Stimulated activated CD8-positive, alpha-beta memory T cell treated with anti-CD3 and anti-CD28 coated beads, Interleukin-4, amount 100 ng/mL, for 1 hour (primary cell): Measurements from ENCODE around the gene SPATA32.

Experiments
- DNase-seq, 2 donors: peaks; one replicate each; pipeline ENCODE4 v3.0.0-alpha.2; 2020; ENCODE audit warnings: low read depth in 2 of 2, low spot score in 1 of 2

SPATA32 gene

DNA sequence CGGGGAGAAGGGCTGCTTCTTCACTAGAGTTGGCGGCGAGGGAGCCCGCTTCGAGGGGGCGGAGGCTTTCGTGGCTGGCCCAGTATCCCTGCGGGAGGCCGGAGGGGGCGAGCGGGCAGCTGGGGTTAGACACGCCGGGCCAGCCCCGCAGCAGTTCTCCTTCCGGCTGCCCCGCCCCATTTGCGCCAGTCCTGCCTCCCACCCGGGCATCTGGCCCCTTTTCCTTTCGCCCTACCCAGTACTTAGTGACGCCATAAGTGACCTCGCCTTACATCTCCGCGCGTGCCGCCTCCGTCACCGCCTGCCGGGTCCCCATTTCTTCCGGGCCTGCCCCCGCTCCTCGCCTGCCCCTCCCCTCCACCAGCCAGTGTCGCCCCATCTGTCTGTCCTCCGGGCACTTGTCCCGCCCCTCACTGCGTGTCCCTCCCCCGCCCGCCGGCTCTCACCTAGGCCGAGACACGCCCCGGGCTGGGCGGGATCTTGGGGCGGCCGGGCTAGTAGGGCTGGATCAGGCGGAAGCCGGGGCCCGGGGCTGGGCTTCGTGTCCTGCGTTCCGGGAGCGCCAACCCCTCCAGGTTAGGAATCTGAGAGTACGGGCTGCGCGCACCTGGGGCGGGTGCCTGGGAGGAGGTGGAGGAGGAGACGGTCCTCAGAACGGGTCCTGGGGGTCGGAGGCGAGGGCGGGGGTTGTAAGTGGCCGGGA is 14.3 kb downstream of the SPATA32 start:
- peak; percentile 88 to 91 for DNase-seq

DNA sequence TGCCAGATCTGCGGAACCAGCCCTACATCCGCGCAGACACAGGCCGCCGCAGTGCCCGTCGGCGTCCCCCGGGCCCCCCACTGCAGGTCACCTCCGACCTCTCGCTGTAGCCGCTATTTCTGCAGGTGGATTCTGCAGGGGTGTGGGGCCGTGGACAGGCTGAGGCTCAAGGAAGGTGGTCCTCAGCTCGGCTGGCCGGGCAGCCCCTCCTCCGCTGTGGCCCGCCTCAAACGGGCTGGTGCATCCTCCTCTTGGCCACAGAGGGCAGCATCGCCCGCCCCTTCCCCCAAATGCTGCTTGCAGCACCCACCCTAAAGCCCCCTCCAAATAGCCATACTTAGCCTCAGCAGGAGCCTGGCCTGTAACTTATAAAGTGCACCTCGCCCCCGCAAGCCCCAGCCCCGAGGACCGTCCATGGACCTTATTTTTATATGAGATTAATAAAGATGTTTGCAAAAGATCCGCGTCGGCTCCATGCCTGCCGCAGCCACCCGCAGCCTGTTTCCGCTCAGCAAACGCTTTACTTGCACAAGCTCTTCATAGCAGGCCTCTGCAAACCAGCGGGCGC is 14.9 kb downstream of the SPATA32 start:
- no peak for DNase-seq

DNA sequence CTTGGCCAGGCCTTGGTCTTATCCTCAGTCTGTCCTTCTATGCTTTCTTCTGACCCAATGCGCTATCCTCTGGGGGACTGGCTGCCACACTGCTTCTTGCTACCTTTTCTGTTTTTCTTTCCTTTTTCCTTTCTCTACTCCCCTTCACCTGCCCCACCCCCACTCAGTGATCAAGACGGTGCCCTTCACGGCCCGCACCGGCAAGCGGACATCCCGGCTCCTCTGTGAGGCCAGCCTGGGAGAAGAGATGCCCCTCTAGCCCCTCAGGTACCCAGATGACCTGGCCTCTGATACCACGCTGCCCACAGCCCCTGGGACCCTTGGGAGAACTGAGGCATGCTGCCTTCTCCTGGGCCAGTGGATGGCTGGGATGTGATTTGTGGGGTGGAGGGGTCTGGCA is 15.6 kb downstream of the SPATA32 start:
- no peak for DNase-seq

DNA sequence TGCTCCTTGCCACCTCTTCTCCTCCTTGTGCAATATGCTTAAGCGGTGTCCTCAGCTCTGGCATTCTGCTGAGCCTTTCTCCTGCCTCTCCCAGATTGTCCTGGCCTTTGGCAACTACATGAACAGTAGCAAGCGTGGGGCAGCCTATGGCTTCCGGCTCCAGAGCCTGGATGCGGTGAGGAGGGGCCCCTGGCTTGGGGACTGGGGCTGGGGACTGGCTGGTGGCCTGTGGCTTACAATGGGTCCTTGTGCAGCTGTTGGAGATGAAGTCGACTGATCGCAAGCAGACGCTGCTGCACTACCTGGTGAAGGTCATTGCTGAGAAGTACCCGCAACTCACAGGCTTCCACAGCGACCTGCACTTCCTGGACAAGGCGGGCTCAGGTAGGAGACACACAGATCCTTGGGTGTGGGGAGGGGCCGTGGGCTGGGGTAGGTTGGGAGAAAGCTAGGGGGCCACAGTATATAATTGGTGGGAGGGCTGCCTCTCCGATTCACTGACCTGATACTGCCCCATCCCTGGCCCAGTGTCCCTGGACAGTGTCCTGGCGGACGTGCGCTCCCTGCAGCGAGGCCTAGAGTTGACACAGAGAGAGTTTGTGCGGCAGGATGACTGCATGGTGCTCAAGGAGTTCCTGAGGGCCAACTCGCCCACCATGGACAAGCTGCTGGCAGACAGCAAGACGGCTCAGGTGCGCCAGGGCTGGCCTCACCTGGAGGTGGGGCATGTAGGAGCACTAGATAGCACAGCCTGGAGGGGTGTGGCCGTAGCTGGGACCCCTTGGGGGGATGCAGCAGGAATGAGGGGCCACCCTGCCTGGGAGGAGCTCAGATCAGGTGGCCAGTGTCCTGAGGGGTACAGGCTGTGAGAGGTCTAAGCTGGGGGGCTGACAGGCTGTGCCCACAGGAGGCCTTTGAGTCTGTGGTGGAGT is 16.9 kb downstream of the SPATA32 start:
- no peak for DNase-seq

DNA sequence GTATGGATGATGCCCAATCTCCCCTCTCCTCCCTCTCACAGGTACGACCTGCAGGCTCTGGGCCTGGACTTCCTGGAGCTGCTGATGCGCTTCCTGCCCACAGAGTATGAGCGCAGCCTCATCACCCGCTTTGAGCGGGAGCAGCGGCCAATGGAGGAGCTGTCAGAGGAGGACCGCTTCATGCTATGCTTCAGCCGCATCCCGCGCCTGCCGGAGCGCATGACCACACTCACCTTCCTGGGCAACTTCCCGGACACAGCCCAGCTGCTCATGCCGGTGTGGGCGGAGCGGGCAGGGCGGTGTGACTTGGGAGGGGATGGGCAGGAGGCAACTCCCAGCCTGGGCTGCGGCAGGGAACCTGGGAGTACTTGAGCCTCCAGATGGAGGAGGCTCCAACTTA is 18.1 kb downstream of the SPATA32 start:
- DNase-seq = no peak

DNA sequence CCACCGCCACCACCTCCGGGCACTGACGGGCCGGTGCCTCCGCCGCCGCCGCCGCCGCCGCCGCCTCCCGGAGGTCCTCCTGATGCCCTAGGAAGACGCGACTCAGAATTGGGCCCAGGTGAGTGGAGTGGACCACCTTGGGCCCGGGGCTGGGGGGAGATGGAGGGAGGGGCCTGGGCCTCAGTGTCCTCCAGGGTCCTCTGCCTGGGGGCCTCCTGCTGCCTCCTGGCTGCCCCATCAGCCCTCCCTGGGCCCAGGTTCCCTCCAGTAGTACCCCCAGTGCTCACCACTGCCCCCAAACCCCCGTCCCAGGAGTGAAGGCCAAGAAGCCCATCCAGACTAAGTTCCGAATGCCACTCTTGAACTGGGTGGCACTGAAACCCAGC is 19.9 kb downstream of the SPATA32 start:
- DNase-seq = no peak

DNA sequence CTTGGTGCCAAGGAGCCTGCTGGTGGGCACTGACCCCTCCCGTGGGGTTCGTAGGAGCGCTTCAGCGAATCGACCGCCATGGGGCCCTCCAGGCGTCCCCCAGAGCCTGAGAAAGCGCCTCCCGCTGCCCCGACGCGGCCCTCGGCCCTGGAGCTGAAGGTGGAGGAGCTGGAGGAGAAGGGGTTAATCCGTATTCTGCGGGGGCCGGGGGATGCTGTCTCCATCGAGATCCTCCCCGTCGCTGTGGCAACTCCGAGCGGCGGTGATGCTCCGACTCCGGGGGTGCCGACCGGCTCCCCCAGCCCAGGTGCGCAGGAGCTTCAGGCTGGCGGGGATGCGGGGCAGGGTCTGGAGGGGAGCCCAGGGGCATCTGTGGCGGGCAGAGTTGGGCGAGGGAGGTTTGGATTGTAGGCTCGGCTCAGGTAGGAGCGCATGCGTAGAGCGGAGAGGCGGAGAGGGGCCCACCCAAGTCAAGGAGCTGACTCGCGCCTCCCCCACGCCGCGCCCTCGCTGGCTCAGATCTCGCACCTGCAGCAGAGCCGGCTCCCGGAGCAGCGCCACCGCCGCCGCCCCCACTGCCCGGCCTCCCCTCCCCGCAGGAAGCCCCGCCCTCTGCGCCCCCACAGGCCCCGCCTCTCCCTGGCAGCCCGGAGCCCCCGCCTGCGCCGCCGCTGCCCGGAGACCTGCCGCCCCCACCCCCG is 20.4 kb downstream of the SPATA32 start:
- DNase-seq = no peak

DNA sequence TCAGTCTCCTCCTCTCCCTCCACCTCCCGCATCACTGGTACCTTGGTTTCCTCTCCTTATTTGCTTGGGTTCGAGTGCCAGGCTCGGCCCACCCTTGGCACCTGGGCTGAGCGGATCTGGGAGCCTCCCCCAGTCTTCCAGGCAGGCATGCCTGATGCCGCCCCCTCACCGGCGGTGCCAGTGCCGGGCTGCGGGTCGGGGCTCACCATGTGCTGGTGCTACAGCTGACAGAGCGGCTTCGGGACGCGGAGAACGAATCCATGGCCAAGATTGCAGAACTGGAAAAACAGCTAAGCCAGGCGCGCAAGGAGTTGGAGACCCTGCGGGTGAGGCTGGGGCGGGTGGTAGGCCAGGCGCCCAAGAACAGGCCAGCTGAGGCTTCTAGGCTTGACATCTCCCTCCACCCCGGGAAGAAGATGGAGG is 21.0 kb downstream of the SPATA32 start:
- no peak for DNase-seq

DNA sequence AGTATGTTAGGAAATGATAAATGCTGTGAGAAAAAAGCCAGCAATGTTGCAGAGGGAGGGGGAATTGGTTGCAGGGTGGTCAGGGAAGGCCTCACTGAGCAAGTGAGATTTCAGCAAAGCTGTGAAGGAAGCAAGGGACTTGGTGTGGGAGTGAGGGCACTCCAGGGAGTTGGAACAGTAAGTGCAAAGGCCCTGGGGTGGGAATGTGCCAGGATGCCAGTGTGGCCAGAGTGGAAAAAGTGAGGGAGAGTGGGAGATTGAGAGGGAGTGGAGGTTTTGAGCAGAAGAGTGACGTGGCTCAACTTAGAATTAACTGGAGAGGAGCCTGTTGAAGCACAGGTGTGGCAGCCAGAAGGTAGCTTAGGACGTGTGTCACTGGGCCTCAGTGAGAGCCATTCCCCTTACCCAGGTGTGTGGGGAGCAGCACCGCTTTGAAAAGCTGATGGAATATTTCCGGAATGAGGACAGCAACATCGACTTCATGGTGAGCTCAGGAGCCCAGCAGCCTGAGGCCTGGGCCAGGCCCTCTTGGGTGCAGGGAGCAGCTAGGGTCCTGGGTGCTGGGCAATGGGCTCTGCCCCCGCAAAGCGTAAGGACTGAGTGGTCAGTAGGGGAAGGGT is 23.6 kb downstream of the SPATA32 start:
- DNase-seq = no peak

DNA sequence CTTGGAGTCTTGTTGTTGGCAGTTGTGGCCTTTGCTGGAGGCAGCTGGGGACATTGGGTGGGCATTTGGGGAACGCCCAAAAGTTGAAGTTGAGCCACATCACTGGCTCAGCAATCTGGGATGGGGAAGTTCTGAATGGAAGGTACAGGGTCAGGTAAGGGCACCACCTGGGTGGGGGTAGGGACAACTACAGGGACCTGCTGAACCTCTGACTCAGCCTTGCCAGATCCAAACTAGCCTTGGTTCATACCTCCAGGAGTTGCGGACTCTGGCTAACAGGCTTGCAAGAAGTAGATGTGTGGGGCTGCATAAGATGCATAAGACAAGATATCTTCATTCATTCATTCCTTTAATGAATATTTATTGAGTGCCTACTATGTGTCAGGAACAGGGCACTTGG is 24.2 kb downstream of the SPATA32 start:
- DNase-seq = no peak

DNA sequence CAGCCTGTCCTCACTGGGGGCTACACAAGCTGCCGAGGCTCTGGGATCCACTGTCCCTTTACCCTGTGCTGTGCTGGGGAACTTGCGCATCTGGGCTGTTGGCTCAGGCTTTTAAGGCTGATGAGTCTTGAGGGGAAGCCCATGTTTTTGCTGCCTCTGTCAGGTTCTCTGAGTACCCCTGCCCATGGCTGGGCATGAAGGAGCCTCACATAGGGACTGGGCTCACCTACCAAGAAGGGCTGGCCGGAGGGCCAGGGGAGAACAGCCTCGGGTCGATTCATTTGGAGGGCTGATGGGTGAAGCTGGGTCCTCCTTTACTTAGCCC is 25.6 kb downstream of the SPATA32 start:
- DNase-seq = no peak

DNA sequence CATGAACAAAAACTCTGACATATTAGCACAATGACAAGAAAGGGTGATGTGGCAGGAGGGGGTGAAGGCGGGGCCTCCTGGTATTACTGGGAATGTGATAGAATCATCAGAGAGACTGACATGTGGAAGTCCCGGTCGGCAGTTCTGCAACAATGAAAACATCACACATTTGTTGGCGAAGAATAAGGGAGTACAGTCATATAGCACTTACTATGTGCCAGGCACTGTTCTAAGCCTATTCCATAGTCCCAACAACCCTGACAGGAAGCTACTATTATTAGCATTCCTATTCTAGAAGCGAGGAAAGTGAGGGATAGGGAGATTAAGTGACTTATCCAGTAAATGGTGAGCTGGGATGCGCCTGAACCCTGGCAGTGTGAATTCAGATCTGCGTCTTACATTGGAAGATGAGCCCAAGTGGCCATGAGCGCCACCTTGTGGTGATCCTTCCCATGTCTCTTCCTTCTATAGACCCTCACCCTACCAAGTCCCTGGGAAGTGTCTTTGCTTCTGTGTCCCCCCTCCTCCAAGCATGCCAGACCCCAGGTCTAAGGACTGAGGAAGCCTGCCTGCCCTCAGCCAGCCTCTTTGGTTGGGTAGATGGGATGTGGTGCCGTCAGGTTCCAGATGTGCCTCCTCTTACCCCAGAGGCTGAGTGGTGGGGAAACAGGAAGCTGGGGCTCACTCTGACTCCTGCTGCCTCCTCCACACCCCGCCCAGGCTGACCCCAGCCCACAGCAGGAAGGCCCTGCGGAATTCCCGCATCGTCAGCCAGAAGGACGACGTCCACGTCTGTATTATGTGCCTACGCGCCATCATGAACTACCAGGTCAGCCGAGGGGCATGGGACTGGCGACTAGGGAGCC is 26.2 kb downstream of the SPATA32 start:
- DNase-seq = peak in 1 of 2 donors; percentile 74

DNA sequence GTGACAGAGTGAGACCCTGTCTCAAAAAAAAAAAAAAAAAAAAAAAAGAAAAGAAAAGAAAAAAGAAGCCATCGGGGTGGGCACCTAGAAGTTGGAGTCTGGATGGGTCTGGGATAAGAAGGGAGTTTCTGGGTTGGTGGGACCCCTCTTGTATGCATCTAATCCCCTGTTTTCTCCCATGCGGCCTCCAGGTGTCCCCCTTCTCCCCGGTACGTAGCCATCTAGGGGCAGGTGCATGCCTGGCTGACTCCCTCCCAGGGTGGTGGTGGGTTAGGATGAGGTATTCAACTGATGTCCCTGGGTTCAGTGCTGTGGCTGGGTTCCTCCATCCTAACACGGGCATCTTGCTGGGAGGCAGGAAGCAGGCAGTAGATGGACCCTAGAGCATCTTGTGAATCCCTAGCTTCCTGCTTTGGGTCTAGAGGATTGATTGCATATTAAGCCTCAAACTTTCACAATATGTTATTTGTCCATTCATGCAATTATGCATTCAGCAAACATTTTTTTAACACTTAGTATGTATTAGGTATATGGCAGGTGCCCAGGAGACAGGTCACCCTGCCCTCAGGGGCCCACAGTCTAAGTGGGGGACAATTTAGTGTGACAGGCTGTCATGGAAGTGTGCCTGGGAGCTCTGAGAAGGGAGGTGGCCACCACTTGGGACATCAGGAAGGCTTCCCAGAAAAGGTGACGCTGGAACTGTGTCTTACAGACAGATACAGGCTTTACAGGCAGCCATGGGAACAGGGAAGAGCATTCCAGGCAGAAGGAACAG is 27.1 kb downstream of the SPATA32 start:
- DNase-seq = no peak

DNA sequence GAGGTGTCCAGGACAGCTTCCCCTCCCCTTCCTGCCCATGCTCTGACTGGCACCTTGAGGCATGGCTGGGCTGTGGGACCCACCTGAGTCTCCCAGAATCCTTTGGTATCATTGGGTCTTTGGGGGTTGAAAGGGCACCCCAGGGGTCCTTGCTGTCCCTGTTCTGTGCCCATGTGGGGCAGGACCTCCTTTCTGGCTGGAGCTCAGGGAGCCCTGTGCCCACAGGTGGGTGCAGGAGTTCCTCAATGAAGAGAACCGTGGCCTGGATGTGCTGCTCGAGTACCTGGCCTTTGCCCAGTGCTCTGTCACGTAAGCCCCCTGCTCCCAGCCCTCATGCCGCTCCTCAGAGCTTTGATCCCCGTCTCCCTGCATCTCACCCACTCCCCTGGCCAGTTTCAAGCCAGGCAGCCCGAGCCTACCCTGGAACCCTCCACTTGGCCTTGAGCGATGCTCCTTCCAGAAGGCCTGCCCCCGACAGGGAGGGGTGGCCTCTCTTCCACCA is 28.4 kb downstream of the SPATA32 start:
- DNase-seq = no peak

DNA sequence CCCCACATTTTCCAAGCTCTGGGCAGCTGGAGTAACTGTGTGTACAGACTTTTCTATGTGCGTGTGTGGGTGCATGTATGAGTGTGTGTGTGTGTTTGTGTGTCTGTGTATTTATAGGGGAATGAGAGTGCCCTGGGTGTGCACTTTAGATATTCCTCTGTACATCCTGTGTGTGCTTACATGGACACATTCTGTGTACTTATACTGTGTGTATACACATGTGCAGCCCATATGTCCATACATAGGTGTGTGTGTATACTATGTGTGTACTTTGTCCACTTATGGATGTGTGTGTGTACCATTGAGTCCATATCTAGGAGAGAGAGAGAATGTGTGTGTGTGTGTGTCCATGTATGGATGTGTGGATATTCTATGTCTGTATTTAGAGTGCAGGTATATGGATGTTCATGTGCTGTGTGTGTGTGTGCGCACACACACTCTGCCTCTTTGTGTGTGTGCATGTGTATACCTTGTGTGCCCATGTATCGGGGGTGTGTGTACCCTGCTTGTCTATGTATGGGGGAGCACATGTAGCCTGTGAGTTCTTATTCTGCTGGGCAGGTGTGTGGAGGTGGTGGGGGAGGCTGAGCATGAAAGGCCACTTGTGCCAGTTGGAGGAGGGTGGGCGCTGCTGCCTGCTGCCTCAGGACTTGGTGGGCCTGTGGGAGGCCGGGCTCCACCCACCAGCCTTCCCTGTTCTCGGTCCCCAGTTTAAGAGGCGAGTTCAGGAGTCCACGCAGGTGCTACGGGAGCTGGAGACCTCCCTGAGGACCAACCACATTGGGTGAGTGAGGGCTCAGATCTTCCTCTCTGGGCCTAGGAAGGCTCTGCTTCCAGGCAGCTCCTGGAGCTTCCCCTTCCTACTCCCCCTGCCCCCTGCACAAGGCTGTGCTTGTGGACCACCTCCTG is 29.1 kb downstream of the SPATA32 start:
- DNase-seq = no peak

DNA sequence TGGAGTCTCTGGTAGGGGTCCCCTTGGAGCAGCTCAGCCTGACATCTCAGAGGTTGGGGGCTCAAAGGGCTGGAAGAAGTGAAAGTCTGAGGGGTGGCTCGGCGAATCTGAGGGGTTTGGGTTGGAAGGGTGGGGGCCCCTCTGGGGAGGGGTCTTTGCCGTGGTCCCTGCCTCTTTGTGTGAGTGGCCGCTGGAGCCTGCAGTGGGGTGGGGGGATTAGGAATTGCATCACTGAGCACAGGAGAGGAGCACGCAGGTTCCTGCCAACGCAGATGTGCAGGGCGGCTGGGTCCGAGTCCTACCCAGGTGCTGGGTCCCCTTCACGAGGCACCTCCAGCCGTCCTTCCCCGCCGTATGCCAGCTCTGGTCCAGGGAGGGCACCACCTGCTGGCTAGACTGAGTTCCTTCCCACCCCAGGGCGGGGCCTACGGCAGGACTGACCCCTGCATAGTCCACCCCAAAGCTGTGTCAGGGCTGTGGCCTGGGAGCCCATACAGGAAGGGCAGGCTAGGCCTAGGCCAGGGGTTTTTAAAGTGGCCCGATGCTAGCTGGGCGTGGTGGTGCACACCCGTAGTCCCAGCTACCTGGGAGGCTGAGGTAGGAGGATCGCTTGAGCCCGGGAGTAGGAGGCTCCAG is 30.3 kb downstream of the SPATA32 start:
- no peak for DNase-seq

DNA sequence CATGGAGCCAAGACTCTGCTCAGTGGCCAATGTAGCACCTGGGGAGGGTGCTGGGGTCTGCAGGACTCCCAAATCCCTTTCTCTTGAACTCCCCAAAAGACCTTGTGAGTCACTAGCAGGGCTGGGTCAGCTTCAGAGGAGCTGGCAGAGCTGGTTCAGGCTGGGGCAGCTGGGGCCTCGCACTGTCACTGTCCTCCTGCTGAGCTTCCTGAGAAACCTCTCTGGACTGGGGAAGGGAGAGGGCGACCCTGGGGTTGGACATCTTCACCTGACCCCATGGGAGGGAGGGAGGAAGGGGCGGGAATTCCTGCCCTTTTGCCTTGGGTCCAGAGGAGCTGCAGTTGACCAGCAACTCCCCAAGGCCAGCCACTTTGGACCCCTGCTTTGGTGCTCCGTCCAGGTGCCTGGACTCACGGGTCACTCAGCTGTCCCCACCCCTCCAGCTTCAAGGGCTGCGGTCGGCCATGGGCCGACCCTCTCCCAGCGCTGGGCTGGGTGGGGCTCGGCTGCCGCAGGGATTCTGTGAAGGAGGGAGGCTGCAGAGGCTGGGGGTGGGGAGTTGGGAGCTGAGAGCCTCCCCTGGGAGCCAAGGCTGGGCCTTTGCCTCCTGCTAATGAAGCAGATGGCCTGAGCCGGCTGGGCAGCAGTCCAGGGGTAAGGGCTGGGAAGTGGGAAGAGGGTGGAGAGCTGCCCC is 31.0 kb downstream of the SPATA32 start:
- DNase-seq = no peak
